Measurements from ENCODE around the gene PAQR8.
A peak's percentile ranks its signal among the peaks of the same experiment; 100 is the strongest.

PAQR8 gene

DNA sequence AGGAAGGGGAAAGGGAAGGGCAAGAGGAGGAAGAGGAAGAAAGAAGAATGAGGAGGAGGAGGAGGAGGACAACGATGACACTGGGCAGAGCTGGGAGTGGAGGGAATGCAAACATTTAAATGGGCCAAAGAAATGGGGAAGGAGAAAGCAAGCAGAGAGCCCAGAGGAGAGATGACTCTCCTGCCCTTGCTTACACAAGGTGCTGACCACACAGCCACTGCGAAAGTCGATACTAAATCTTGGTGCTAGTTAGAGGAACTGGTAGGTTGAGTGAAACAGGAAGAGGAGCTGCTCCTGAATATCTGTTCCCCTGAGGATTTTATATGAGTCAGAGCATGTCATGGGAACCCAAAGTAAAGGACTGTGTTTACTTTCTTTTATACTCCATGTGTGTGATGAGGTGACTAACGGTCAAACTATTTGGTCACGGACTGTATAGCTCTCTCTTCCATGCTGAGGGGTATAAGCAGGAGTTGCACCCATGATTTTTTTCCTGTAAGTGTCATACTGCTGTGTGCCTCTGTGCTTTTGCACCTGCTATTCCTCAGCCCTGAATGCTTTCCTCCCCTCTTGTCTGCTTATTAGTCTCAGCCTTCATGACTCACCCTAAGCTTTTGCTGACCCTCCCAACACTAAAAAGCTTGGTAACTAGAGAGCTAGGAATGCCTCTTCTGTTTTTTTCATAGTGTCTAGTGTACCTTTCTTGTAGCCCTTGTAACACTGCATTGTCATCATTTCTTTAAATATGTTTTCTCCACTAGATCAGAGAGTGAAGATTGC, 9.5 kb upstream of the PAQR8 start:
- no peak for DNase-seq

DNA sequence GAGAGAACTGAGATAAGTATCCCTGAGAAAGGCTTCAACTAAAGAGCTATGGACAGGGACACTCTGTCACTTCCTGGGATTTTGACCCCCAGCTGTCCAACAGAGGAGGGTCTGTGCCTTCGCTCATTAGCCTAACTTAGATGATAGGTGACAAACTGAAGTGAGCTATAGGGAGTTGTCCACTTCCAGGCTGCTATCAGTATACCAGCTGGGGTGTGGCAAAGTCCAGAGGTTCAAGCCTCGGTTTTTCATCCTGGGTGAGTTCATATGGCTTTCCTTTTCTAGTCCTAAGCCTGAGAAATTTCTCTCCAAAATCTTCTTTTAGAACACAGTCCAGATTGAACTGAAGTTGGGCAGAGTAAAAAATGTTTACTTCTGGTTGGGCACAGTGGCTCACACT, 5.9 kb upstream of the PAQR8 start:
- no peak for DNase-seq

GRCh38 chr6:52359403-52359802, 2.5 kb upstream of the PAQR8 start:
- DNase-seq, result no peak

- DNase-seq, result no peak
Measured at GRCh38 chr6:52360028-52360427, 1.9 kb upstream of the PAQR8 start.

DNA sequence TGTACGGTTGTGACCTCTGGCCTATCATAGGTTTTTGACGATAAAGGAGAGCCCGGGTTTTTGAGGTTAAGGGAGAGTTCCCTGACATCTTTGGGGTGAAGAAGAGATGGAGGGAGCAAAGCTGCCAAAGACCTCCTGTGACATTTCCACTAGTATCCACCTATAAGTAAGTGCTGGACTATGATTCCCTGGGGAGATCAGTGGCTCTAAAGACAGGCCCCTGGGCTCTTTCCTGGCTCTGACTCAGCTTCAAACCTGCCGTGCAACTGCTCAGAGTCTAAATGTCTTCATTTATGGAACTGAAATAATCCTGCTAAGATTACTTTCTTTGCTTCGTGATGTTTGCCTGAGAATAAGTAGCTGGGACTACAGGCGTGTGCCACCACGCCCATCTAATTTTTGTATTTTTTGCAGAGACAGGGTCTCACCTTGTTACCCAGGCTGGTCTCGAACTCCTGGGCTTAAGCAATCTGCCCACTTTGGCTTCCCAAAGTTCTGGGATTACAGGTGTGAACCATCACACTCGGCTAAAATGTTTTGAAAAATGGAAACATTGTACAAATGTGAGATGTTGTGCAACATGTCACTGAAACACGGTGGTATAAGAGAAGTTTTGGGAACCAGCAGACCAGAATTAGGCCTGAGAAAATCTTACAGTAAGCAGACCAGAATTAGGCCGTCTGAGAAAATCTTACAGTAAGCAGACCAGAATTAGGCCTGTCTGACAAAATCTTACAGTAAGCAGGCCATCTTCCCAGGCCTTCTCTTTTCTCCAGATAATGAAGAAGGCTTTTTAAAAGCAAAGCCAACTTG, 1.1 kb upstream of the PAQR8 start:
- DNase-seq, result no peak

- DNase-seq, result no peak
Measured at GRCh38 chr6:52361414-52361944, 472 bp upstream of the PAQR8 start.

DNA sequence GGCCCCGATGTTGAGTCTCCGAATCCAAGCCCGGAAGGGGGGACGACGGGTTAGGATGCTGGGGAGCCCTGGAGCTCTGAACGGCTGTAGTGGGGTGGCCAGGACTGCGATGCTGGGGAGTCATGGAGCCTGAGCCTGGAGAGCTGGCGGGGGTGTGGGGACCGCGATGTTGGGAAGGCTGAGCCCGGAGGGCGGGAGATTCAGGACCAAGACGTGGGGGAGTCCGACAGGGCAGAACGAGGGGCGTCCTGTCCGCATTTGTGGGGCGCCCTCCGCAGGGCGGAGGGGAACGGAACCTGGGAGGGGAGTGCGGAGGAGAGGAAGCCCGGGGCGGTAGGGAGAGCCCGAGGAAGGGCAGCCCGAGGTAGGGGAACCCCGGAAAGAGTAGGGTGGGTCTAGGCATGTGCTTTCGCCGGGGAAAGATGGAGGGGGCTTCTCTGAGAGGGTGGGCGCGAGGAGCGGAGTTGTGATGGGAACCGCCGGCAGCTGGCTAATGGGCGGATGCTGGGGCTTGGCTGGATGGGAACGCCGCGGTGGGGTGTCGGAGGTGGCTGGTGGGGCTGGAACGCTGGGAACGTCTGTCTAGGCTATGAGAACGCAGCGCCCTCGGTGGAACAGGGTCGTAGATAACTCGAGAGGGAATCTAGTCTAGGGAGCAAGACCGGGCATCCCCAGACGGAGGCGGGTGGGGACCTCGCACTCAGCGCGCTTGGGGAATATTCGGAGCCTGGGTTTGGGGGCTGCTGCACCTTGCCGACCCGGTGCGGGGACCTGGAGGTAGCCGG, 684 bp downstream of the PAQR8 start:
- peak; percentile 43 for DNase-seq

DNA sequence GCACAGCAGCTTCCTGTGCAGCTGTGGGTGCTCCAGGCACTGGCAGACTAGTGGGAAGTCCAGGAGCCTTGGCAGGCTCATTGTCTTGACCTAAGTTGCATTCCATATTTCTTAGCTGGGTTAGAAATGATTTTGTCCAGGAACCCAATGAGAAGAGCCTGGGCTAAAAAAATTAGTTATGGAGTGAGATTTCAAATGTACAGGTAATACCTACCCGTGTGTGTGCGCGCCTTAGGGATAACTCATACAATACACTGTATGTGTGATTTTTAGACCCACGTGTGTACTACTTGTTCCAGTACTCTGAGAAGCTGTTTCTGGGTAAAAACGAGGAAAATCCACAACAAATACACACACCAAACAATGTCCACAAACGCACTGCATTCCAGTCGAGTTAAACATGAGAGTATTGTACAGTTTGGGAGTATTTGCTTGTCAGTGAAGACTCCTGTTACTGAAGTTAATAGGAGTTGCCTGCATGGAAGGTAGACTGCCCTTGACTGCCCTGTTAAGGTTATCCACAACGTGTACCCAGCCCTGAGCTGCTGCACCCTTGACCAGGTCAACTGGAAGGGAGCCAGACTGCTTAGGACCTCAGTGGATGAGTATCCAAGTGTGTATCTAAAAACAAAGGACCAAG, 1.4 kb downstream of the PAQR8 start:
- DNase-seq, result no peak

- no peak for DNase-seq
Measured at GRCh38 chr6:52364480-52365166, 2.7 kb downstream of the PAQR8 start.

DNA sequence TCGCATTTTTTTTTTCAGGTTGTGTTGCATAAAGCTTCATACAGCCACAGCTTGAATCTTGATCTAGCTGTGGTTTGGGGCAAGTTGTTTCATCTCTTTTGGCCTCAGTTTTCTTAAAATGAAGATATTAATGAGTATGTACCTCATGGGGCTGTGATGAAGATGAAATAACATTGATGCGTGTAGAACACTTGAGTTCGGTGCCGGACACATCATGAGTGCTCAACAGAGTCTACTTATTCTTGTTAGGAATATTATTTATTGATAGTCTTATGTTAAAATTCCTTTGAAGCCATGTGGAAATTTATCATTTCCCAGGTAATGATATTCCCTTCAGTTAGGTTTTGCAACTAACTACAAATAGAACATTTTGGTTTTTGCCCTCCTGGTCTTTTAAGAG, 3.4 kb downstream of the PAQR8 start:
- no peak for DNase-seq

GRCh38 chr6:52365866-52366540, 4.1 kb downstream of the PAQR8 start:
- DNase-seq, result no peak

DNA sequence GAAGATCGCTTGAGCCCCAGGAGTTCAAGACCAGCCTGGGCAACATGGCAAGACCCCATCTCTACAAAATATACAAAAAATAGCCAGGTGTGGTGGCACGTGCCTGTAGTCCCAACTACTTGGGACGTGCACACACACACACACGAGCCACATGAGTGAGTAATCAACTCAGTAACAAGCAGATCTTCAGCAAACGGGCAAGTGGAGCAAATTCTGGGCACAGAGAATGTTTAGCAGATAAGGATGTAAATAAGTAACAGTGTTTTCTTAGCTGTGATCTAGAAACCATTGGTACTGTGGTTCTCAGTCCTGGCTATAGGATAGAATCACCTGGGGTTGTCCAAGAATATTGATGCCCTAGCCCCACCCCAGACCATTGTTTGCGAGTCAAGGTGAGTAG, 6.1 kb downstream of the PAQR8 start:
- no peak for DNase-seq

DNA sequence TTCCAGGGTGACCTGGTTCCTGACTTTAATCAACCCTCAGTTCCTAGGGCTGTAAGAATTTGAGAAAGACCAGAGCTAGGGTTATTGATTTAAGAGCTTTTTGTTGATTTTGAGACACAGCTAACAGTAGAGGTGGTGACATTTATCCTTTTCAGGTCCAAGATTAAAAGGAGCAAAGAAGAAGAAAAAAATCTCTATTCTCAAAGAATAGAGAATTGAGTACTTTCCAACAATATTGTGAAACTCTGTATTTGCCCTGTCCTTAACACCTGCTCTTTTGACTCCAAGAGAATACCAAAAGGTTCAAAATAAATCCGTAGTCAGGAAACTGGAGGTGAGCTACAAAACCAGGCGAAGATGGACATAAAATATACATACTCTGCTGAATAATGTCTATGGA, 7.3 kb downstream of the PAQR8 start:
- no peak for DNase-seq

DNA sequence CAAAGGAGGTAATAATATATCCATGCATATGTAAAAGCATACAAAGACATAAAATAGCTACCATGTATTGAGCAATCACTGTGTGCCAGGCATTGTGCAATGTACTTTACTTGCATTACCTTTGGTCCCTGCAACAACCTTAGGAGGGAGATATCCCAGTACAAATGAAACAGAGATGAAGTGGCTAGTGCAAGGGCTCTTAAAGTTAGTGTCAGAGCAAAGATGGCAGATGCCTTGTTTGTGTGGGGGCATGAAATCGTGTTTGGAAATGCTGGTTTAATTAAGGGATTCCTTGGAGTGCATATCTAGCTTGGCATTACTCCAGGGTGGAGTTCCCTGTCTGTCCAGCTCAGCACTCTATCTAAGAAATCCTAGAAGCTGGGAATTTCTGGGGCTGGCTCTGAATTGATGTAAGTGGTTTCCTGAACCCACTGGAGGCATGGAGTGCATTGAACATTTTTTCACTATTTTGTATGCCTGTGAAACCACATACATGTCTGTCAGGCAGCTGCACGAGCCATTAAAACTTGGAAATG, 9.8 kb downstream of the PAQR8 start:
- peak; percentile 20 for DNase-seq

GRCh38 chr6:52373151-52373690, 11.3 kb downstream of the PAQR8 start:
- DNase-seq, result no peak

DNA sequence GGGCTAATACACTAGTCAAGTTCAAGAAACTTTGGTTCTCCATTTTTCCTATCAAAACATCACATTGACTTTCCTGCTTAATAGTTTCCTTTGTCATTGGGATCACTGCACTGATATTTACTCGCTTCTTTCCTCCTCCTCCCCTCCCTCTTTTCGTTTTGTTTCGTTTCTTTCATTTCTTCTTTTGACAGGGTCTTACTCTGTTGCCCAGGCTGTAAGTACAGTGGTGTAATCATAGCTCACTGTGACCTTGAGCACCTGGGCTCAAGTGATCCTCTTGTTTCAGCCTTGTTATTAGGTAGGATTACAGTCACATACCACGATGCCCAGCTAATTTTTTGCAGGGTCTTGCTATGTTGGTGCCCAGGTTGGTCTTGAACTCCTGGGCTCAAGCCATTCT, 12.3 kb downstream of the PAQR8 start:
- DNase-seq, result no peak

GRCh38 chr6:52375780-52376556, 14.0 kb downstream of the PAQR8 start:
- no peak for DNase-seq

DNA sequence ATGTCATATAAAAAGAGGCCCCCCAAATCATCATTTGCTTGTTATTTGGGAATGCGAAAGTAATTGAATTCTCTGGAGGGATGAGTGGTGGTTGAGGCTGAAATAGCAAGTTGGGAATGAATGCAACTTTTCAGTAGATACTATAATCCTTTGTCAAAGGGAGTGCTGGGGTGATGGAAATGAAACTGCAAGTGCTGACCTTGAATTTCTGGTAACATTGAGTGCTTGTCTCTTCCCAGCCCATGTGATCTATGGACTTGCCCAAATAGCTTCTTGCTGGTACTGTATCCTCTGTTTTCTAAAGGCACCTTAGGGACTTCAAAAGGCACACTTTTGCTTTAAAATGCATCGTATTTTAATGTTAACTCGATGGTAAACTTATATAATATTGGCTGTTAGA, 14.8 kb downstream of the PAQR8 start:
- no peak for DNase-seq

- no peak for DNase-seq
Measured at GRCh38 chr6:52377538-52378221, 15.7 kb downstream of the PAQR8 start.

DNA sequence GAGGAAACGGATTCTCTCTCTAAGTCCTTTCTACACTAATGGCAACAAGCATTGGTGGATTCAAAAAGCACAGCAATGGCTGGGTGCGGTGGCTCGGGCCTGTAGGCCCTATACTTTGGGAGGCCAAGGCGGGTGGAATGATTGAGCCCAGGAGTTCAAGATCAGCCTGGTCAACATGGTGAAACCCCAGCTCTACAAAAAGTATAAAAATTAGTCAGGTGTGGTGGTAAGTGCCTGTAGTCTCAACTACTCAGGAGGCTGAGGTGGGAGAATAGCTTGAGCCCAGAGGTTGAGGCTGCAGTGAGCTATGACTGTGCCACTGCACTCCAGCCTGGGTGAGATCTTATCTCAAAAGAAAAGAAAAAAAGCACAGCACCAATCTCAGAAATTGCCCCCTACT, 19.3 kb downstream of the PAQR8 start:
- DNase-seq, result no peak
